Stomach (tissue), 9 donors: ENCODE measurements around the gene DCLK3. TPM values are rescaled to one million over a fixed set of nuclear protein-coding genes. Genes with fewer than 3 reads are reported as not detected.

ENCODE experiments used
- DNase-seq, 2 donors: peaks; one replicate each; pipeline versions ENCODE4 v3.0.0 to v3.0.0-alpha.2; 2013 to 2019
- H3K27ac ChIP-seq, 5 donors: fragments of 200-600 bp in 4 of 5; sonication (generic) in 4 of 5; one replicate each; pipeline ENCODE4 v1.5.1; 2013 to 2019; ENCODE audit warnings: mild to moderate bottlenecking in 1 of 5, moderate library complexity in 1 of 5
- H3K27me3 ChIP-seq, 3 donors: fragments of 200-600 bp; sonication (generic); one replicate each; pipeline ENCODE4 v1.5.1; 2017 to 2019; ENCODE audit warnings: mixed run types in 1 of 3
- H3K36me3 ChIP-seq, 4 donors: fragments of 200-600 bp; sonication (generic); 1 replicate in 3 of 4; 2 replicates in 1 of 4; pipeline ENCODE4 v1.5.1; 2016 to 2019
- H3K4me1 ChIP-seq, 4 donors: fragments of 200-600 bp; sonication (generic); one replicate each; pipeline ENCODE4 v1.5.1; 2016 to 2019
- H3K4me3 ChIP-seq, 4 donors: fragments of 200-600 bp; sonication (generic) in 3 of 4; one replicate each; pipeline ENCODE4 v1.5.1; 2016 to 2019; ENCODE audit warnings: mild to moderate bottlenecking in 1 of 4
- H3K9me3 ChIP-seq, 4 donors: fragments of 200-600 bp; sonication (generic); one replicate each; pipeline ENCODE4 v1.5.1; 2016 to 2019
- CTCF ChIP-seq, 7 experiments: fragments of 450-650 bp in 4 of 7; fragments of 200-600 bp in 3 of 7; sonication (generic) in 3 of 7; IDR thresholded peaks; one replicate each; pipeline ENCODE4 v1.5.1; 2016 to 2019; ENCODE audit warnings: antibody characterized with exemption in 7 of 7, control low read depth in 2 of 7, mild to moderate bottlenecking in 1 of 7
- EP300 ChIP-seq: sonication (generic); formaldehyde crosslinking; IDR thresholded peaks from one replicate; pipeline ENCODE4 v1.6.1; 2017; ENCODE audit warnings: antibody characterized with exemption
- POLR2A ChIP-seq, 4 donors: fragments of 450-650 bp; IDR thresholded peaks; one replicate each; pipeline ENCODE4 v1.6.1; 2016; ENCODE audit warnings: antibody characterized with exemption in 4 of 4, control low read depth in 2 of 4, mild to moderate bottlenecking in 1 of 4, moderate library complexity in 1 of 4
- POLR2AphosphoS5 ChIP-seq, 3 donors: sonication (generic); formaldehyde crosslinking; IDR thresholded peaks; one replicate each; pipeline ENCODE4 v1.6.1; 2016; ENCODE audit warnings: antibody characterized with exemption in 3 of 3
- WGBS, 5 donors: extraction: QIAGEN DNeasy Blood & Tissue Kit in 3 of 5; methylation state at CpG; one replicate each; pipeline versions ENCODE4 v1.1.5 to v1.1.7; 2013 to 2018; 5-methylcytosine and 5-hydroxymethylcytosine counted together
- intact Hi-C: fragments of 100-400 bp; cut with DNase I; formaldehyde crosslinking; loops from one replicate; pipeline ENCODE4 v1.15.1; 2023; ENCODE audit warnings: low total_unique reads
- polyA plus RNA-seq, 3 donors: library from polyadenylated mRNA; stranded (reverse); fragments of 200-250 nt; gene quantifications; one replicate each; pipeline ENCODE4 v1.2.3, GENCODE V29; 2013
- total RNA-seq, 5 donors: library from RNA; depleted of rRNA; stranded (reverse); fragments of >200 nt; gene quantifications; one replicate each; pipeline versions ENCODE4 v1.1.0 to v1.2.3, GENCODE V29; 2014 to 2016
- donor health status: healthy with polysubstance abuse.
- donor health status: Bipolar disorder and iron deficiency.
- donor health status: healthy.

DCLK3 gene
- total and polyA plus RNA-seq, 8 donors, result 0.45 to 0.92 TPM; not detected in 6

- Histone ChIP-seq H3K27ac (no peak overlapping the region), H3K9me3 (peaks cover 0 to 51% (median 28%) of the 10 kb centered on the region in 4 donors), H3K4me1 (no peaks in the 10 kb centered on the region), H3K36me3 (no peaks in the 10 kb centered on the region), H3K27me3 (no peaks in the 10 kb centered on the region), H3K4me3 (no peak overlapping the region)
- intact Hi-C loops, result no loop called here
- TF ChIP-seq EP300, result no peak
- TF ChIP-seq POLR2AphosphoS5 (IDR thresholded peaks at IDR 0.05), result no peak
- no peak for TF ChIP-seq CTCF (IDR thresholded peaks at IDR 0.05)
- TF ChIP-seq POLR2A (IDR thresholded peaks at IDR 0.05), result no peak
- 57 to 73% (median 58%) methylated on average over 1 of the region's 1 CpG for WGBS, 5 donors
- DNase-seq, result no peak
Observed at GRCh38 chr3:36679384-36680200, 84.8 kb downstream of the DCLK3 start.

DNA sequence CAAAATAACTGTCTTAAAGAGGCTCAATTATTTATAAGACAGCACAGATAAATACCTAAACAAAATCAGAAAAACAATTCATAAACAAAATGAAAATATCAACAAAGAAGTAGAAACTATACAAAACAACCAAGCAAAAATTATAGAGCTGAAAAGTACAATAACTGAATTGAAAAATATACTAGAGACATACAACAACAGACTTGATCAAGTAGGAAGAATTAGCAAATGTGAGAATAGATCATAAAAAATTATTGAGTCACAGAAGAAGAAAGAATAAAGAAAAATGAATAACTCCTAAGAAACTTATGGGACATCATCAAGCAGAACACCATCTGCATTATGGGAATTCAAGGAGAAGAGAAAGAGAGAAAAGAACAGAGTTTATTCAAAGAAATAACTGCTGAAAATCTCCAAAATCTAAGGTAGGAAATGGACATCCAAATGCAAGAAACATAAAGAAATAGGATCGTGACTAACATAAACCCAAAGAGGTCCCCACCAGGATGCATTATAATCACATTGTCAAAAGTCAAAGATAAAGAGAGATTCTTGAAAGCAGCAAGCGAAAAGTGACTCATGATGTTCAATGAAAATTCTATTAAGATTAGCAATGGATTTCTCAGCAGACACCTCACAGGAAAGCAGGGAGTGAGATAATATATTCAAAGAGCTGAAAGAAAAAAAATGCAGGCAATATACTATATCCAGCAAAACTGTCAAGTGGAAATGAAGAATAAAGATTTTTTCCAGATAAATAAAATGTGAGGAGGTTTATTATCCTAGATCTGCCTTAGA, 85.9 kb downstream of the DCLK3 start:
- H3K4me3 ChIP-seq, result no peak overlapping the region
- H3K4me1 ChIP-seq, result no peaks in the 10 kb centered on the region
- no peak overlapping the region for H3K27ac ChIP-seq
- peaks cover 0 to 51% (median 28%) of the 10 kb centered on the region in 4 donors for H3K9me3 ChIP-seq
- H3K27me3 ChIP-seq, result no peaks in the 10 kb centered on the region
- intact Hi-C loops, result no loop called here
- H3K36me3 ChIP-seq, result no peaks in the 10 kb centered on the region
- no peak for TF ChIP-seq POLR2A (IDR thresholded peaks at IDR 0.05)
- DNase-seq, result no peak
- WGBS, 5 donors, result 82 to 91% (median 86%) methylated on average over 2 of the region's 2 CpGs

DNA sequence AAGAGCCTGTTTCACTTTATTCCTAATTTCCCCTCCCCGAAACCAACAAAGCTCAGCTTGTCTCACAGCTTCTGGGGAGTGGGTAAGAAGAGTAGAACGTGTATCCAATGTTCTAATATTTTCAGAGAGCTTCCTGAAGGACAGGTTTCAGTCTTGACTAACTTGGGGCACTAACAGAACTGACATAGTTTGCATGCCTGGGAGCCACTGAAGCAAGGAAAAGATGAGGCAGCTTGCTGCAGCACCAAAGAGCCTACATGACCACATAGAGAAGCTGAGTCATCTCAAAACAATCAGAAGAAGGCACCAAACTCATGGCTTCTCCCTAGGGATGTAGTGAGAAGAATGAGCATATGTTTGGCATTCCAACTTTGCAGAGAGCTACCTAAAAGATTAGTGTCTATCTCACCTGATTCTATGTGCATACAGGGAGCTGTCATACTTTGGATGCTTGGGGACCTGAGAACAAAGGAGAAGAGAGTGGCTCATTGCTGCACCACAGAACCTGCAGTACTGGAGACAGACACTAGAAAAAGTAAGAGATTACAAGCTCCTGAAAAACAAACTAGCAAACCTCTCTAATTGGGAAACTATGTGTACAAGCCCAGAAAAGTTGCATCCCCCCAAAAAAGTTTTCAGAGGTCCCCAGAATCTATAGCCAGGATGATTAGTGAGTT, 86.9 kb downstream of the DCLK3 start:
- Histone ChIP-seq H3K27me3 (no peaks in the 10 kb centered on the region), H3K4me1 (no peaks in the 10 kb centered on the region), H3K4me3 (no peak overlapping the region), H3K27ac (no peak overlapping the region), H3K9me3 (peaks cover 0 to 51% (median 28%) of the 10 kb centered on the region in 4 donors), H3K36me3 (no peaks in the 10 kb centered on the region)
- intact Hi-C loops, result no loop called here
- TF ChIP-seq EP300, result no peak
- no peak for TF ChIP-seq POLR2AphosphoS5 (IDR thresholded peaks at IDR 0.05)
- no peak for TF ChIP-seq CTCF (IDR thresholded peaks at IDR 0.05)
- no peak for TF ChIP-seq POLR2A (IDR thresholded peaks at IDR 0.05)
- DNase-seq, result no peak
- WGBS, 5 donors, result 53 to 68% (median 62%) methylated on average over 2 of the region's 2 CpGs

- no peaks in the 10 kb centered on the region for H3K4me1 ChIP-seq
- 70 to 83% (median 78%) methylated on average over 11 of the region's 11 CpGs for WGBS, 5 donors
- H3K9me3 ChIP-seq, result peaks cover 0 to 27% (median 17%) of the 10 kb centered on the region in 4 donors
- no peaks in the 10 kb centered on the region for H3K27me3 ChIP-seq
- no peak for TF ChIP-seq CTCF (IDR thresholded peaks at IDR 0.05)
- TF ChIP-seq EP300, result no peak
- TF ChIP-seq POLR2AphosphoS5 (IDR thresholded peaks at IDR 0.05), result no peak
- TF ChIP-seq POLR2A (IDR thresholded peaks at IDR 0.05), result no peak
- H3K4me3 ChIP-seq, result no peak overlapping the region
- intact Hi-C loops, result no loop called here
- DNase-seq, result no peak
- H3K36me3 ChIP-seq, result no peaks in the 10 kb centered on the region
- no peak overlapping the region for H3K27ac ChIP-seq
Observed at GRCh38 chr3:36674816-36675215, 89.5 kb downstream of the DCLK3 start.
